Measurements from ENCODE around the gene DSCAM. TPM values are rescaled to one million over a fixed set of nuclear protein-coding genes. Genes with fewer than 3 reads are reported as not detected.
"Not testable (repeated sequence)": the region's sequence is repeated elsewhere in the genome, so short reads cannot be mapped to it uniquely, and the experiment has no call there.

Gene DSCAM
- total RNA-seq, 1 experiment from 2014 or later = not detected

- peak; percentile 61 for DNase-seq (ENCODE audit: low read depth)
- in situ Hi-C loops (cut with HindIII; ENCODE audit: low pct_unique_long_range_greater_than_20kb, low sequenced_read_pairs) = no loop called here
Measured at GRCh38 chr21:40054403-40054802, 792.6 kb downstream of the DSCAM start.

GRCh38 chr21:40053007-40053406 is 794.0 kb downstream of the DSCAM start:
- in situ Hi-C loops (cut with HindIII; ENCODE audit: low pct_unique_long_range_greater_than_20kb, low sequenced_read_pairs) = no loop called here
- no peak for DNase-seq (ENCODE audit: low read depth)

- in situ Hi-C loops (cut with HindIII; ENCODE audit: low pct_unique_long_range_greater_than_20kb, low sequenced_read_pairs) = no loop called here
Measured at GRCh38 chr21:40052276-40052675, 794.7 kb downstream of the DSCAM start.

GRCh38 chr21:40051801-40052200 is 795.2 kb downstream of the DSCAM start:
- in situ Hi-C loops (cut with HindIII; ENCODE audit: low pct_unique_long_range_greater_than_20kb, low sequenced_read_pairs) = no loop called here

More at GRCh38 chr21:40052276-40052675, 794.7 kb downstream of the DSCAM start:
- no peak for DNase-seq (ENCODE audit: low read depth)

GRCh38 chr21:40049931-40050290 is 797.0 kb downstream of the DSCAM start:
- DNase-seq (ENCODE audit: low read depth) = no peak

More at GRCh38 chr21:40051801-40052200, 795.2 kb downstream of the DSCAM start:
- DNase-seq (ENCODE audit: low read depth) = no peak

GRCh38 chr21:40049031-40049930 is 797.7 kb downstream of the DSCAM start:
- in situ Hi-C loops (cut with HindIII; ENCODE audit: low pct_unique_long_range_greater_than_20kb, low sequenced_read_pairs) = no loop called here

More at GRCh38 chr21:40049931-40050290, 797.0 kb downstream of the DSCAM start:
- in situ Hi-C loops (cut with HindIII; ENCODE audit: low pct_unique_long_range_greater_than_20kb, low sequenced_read_pairs) = no loop called here

GRCh38 chr21:40047993-40048730 is 798.8 kb downstream of the DSCAM start:
- in situ Hi-C loops (cut with HindIII; ENCODE audit: low pct_unique_long_range_greater_than_20kb, low sequenced_read_pairs) = no loop called here

More at GRCh38 chr21:40049031-40049930, 797.7 kb downstream of the DSCAM start:
- DNase-seq (ENCODE audit: low read depth) = peak; percentile 57

GRCh38 chr21:40047211-40047610 is 799.7 kb downstream of the DSCAM start:
- no peak for DNase-seq (ENCODE audit: low read depth)
- in situ Hi-C loops (cut with HindIII; ENCODE audit: low pct_unique_long_range_greater_than_20kb, low sequenced_read_pairs) = no loop called here

More at GRCh38 chr21:40047993-40048730, 798.8 kb downstream of the DSCAM start:
- no peak for DNase-seq (ENCODE audit: low read depth)

- in situ Hi-C loops (cut with HindIII; ENCODE audit: low pct_unique_long_range_greater_than_20kb, low sequenced_read_pairs) = no loop called here
- no peak for DNase-seq (ENCODE audit: low read depth)
Measured at GRCh38 chr21:40043866-40044265, 803.1 kb downstream of the DSCAM start.

- DNase-seq (ENCODE audit: low read depth) = no peak
- in situ Hi-C loops (cut with HindIII; ENCODE audit: low pct_unique_long_range_greater_than_20kb, low sequenced_read_pairs) = no loop called here
Measured at GRCh38 chr21:40043423-40043822, 803.5 kb downstream of the DSCAM start.

GRCh38 chr21:40041446-40041845 is 805.5 kb downstream of the DSCAM start:
- in situ Hi-C loops (cut with HindIII; ENCODE audit: low pct_unique_long_range_greater_than_20kb, low sequenced_read_pairs) = no loop called here
- DNase-seq (ENCODE audit: low read depth) = no peak

GRCh38 chr21:40033156-40033782 is 813.7 kb downstream of the DSCAM start:
- in situ Hi-C loops (cut with HindIII; ENCODE audit: low pct_unique_long_range_greater_than_20kb, low sequenced_read_pairs); DNase-seq (ENCODE audit: low read depth): not testable (repeated sequence)

- in situ Hi-C loops (cut with HindIII; ENCODE audit: low pct_unique_long_range_greater_than_20kb, low sequenced_read_pairs) = no loop called here
- no peak for DNase-seq (ENCODE audit: low read depth)
Measured at GRCh38 chr21:40029888-40030287, 817.1 kb downstream of the DSCAM start.

GRCh38 chr21:40028393-40028792 is 818.6 kb downstream of the DSCAM start:
- in situ Hi-C loops (cut with HindIII; ENCODE audit: low pct_unique_long_range_greater_than_20kb, low sequenced_read_pairs); DNase-seq (ENCODE audit: low read depth): not testable (repeated sequence)

GRCh38 chr21:40021558-40022351 is 825.2 kb downstream of the DSCAM start:
- DNase-seq (ENCODE audit: low read depth) = no peak
- in situ Hi-C loops (cut with HindIII; ENCODE audit: low pct_unique_long_range_greater_than_20kb, low sequenced_read_pairs) = no loop called here

- DNase-seq (ENCODE audit: low read depth) = no peak
- in situ Hi-C loops (cut with HindIII; ENCODE audit: low pct_unique_long_range_greater_than_20kb, low sequenced_read_pairs) = no loop called here
Measured at GRCh38 chr21:40020651-40021050, 826.3 kb downstream of the DSCAM start.

- in situ Hi-C loops (cut with HindIII; ENCODE audit: low pct_unique_long_range_greater_than_20kb, low sequenced_read_pairs) = no loop called here
- no peak for DNase-seq (ENCODE audit: low read depth)
Measured at GRCh38 chr21:40018871-40019475, 828.0 kb downstream of the DSCAM start.

GRCh38 chr21:40016667-40017066 is 830.3 kb downstream of the DSCAM start:
- DNase-seq (ENCODE audit: low read depth) = no peak
- in situ Hi-C loops (cut with HindIII; ENCODE audit: low pct_unique_long_range_greater_than_20kb, low sequenced_read_pairs) = no loop called here

All from Caki2 (cell line).